CD4-positive, alpha-beta T cell treated with Interleukin-4 for 1 hour (primary cell): ENCODE data around the gene ATG16L2.

Experiments
- DNase-seq, 2 donors: peaks; one replicate each; pipeline ENCODE4 v3.0.0-alpha.2; 2020 to 2022

ATG16L2 gene

GRCh38 chr11:72814286-72815109, at the start of gene ATG16L2:
Gene ATG16L2 (plus strand): TSS chr11:72814411. CDS start chr11:72814446, 35 bp downstream.
- DNase-seq: peak; percentile 87 to 91

DNA sequence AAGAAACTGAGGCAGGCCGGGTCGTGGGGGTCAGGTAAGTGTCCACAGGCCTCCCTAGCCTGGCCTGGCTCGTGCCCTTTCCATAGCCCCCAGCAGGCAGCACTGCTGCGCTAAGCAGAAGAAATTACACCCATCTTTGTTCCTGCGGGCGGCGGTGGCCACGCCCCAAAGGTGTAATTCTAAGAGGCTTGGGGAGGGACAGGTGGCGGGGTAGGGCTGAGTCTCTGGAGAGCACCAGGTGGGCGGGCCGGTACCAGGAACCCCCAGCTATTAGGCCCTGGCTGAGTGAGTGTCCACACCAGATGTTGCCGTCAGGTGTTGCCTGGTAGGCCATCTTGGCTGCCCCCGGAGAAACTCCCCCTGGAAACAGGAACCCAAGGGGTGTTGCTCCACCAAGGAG, 49.7 kb upstream of the ATG16L2 start:
- no peak for DNase-seq

- no peak for DNase-seq
These were observed 47.9 kb upstream of the ATG16L2 start for GRCh38 chr11:72766152-72766902.

- DNase-seq: no peak
These were observed 46.8 kb upstream of the ATG16L2 start for GRCh38 chr11:72767203-72768062.

DNA sequence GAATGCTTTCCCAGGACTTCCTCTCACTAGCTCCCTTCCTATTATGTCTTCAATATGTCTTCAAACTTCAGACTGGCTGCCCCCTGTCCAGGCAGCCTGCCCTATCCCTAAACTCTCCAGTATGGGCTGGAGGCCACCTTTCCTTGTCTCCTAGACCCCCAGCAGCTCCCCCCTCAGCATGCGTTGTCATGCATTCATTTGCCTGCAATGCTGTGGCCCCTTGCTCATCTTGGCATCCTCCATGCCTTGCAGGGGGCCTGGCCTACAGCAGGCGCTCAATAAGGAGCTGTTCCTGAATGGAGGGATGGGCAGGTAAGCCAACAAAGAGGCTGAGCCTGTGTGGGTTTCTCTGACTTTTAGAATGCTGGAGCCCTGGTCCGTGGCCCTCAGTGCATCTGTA, 45.6 kb upstream of the ATG16L2 start:
- DNase-seq: no peak

- no peak for DNase-seq
These were observed 44.5 kb upstream of the ATG16L2 start for GRCh38 chr11:72769680-72770079.

DNA sequence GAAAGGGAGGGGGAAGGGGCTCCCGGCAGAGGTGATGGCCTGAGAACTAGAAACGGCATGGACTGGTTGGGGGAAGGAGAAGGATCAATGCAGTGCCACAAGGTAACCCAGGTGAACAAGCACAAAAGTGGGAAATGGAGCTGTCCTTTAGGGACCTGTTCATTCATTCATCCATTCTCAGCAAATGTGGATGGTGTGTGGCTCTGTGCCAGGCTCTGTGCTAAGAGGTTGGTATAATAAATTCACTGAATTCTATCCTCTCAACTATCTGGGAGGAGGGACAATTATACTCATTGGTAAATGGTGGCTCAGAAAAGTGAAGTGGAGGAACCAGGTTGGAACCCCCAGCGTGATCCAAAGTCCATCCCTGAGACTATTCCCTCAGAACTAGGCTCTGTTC, 43.4 kb upstream of the ATG16L2 start:
- DNase-seq: no peak

- DNase-seq: no peak
These were observed 42.7 kb upstream of the ATG16L2 start for GRCh38 chr11:72771507-72771906.

GRCh38 chr11:72772059-72772458, 42.2 kb upstream of the ATG16L2 start:
- no peak for DNase-seq

GRCh38 chr11:72773291-72773690, 40.9 kb upstream of the ATG16L2 start:
- no peak for DNase-seq

DNA sequence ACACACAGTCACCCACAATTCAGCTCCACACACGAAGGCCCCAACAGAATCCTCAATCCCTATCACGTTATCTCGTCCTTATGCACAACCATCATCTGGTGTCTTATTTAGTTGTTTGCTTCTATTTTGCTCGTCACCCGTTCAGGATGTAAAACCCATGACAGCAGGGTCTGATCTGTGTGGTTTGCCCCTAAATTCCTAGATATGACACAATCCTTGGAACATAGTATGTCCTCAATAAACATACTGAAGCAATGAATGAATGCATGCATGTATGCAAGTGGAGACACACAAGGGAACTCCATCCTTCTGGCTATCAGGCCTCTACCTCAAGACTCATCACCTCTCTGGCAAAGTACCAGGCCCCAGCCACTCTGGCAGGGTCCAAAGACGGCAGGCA, 40.5 kb upstream of the ATG16L2 start:
- no peak for DNase-seq

DNA sequence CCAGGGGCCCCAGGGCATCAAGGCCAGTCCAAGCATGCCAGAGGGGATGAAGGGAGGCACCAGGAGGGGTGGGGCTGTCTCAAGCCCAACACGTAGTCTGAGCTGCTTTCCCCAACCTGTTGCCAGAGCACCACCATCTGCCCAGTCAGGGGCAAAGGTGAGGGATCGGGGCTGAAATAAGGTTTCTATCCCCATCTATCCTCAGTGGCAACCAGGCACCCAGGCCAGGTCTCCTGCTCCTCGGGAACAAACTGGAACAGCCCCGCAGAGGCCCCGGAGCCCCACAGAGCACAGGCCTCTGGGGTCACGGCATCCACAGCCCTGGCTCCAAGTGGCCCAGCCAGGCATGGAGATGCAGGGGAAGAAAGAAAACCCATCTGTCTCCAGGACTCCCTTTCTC, 39.7 kb upstream of the ATG16L2 start:
- DNase-seq: no peak

GRCh38 chr11:72775288-72776110, 38.7 kb upstream of the ATG16L2 start:
- DNase-seq: no peak

- DNase-seq: no peak
These were observed 37.9 kb upstream of the ATG16L2 start for GRCh38 chr11:72776117-72776843.

DNA sequence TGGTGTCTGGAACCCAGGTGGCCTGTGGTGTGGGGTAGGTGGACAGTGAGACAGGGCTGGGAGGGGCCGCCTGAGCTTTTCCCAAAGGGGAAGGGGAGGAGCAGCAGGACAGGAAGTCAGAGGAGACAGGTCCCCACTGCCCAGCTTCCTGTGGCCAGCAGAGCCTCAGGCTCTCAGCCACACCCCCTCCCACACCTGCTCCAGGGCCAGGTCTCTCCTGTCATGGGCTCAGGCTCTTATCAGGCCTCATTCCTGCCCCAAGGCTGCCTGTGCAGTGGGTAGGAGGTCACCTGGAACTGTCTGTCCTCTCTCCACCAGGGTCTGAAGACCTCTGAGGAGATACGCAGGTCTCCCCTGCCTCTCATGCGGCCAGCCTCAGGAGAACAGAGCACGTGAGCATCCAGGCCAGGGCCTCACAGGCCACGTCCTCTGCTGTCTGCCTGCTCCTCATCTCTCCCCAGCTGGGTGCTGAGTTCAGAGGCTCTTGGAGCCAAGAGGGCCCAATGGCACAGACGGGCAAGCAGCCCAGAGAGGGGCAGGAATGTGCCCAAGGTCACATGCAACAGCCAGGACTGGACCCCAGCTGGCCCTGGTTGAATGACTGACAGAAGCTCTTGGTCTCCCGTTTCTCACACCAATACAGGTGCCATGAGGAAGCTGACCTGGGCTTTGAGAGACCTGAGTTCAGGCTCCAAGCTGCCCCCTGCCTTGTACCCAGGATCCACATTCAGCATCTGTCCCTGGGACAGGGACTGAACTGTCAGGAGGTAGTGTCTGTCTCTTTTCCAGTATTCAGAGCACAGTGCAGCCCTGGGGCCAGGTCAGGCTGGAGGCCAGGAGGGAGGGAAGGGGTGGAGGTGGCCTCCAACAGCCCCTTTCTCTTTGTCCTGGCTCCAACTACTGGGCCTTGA, 37.1 kb upstream of the ATG16L2 start:
- DNase-seq: no peak

DNA sequence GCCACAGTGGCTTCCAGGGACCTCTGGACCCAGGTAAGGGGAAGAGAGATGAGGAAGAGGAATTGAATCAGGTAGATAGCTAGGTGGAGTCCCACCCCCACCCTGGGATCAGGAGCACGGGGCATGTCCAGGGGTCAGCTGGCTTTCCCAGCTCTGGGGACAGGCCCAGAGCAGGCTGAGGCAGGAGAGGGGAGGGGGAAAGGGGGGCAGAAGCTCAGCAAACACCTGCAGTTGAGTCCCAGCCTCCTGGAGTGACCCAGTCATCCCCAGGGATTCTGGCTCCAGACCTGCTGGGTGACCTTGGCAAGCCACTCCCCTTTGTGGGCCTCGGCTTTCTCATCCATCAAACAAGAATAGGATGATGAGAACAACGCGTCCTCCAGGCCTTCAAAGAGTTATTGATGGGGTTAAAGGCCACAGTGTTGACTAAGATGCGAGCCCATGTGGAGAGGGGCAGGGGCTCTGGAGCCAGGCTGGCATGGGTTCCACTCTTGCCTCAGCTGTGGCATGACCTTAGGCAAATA, 36.4 kb upstream of the ATG16L2 start:
- no peak for DNase-seq

DNA sequence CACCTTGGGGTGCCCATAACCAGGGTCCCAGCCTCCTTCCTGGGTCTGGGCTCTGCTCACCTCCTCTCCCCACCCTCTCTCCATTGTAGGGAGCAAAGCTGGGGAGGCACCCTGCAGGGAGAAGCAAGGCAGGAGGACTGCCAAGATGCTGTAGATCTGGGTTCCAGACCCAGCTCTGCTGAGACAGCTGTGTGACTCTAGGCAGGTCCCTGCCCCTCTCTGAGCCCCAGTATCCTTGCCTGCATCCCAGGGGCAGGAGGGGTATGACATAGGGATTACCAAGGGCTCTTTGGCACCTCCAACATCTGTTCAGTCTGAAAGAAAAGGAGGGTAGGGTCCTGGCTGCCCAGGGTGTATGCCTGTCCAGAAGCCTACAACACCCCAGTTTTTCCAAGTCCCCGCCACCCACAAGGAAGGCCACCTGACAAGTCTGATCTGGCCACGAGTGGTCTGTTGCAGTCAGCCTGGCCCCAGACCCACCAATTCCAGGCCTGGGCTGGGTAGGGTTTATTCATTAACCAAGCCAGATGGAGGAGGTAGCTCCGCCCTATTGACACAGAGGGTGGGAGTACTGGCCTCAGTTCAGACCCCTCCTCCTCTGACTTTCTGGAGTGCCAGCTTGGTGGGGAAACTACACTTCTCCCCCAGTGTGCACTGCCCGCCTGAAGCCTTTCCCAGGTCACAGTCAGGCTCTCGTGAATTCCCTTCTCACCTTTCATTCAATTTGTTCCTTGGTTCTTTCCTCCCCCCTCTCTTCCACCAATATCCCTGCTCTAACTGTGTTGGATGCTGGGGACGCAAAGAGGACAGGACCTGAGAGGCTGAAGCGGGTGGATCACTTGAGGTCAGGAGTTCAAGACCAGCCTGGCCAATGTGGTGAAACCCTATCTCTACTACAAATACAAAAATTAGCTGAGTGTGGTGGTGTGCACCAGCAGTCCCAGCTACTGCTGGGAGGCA, 35.4 kb upstream of the ATG16L2 start:
- no peak for DNase-seq

GRCh38 chr11:72779495-72780128, 34.6 kb upstream of the ATG16L2 start:
- DNase-seq: no peak
